SK-N-MC (cell line): ENCODE measurements around the gene SORBS1.

Experiments used
- DNase-seq: peaks from one replicate; pipeline ENCODE4 v3.0.0-alpha.2; 2011; ENCODE audit warnings: low read depth, low spot score
- H3K27ac ChIP-seq: fragments of 200-600 bp; sonication (generic); 2 replicates; pipeline ENCODE4 v1.5.1; 2016; ENCODE audit warnings: mixed run types
- H3K36me3 ChIP-seq: fragments of 200-600 bp; sonication (generic); 2 replicates; pipeline ENCODE4 v1.6.1; 2017; ENCODE audit warnings: antibody characterized with exemption, low read length, mixed read lengths; ENCODE audit not compliant: insufficient read depth
- H3K4me3 ChIP-seq: fragments of 200-600 bp; sonication (generic); 2 replicates; pipeline ENCODE4 v1.5.1; 2016
- H3K9ac ChIP-seq: fragments of 200-600 bp; sonication (generic); 2 replicates; pipeline ENCODE4 v1.8.0; 2017; ENCODE audit warnings: mixed run types, mixed read lengths; ENCODE audit not compliant: insufficient read length
- H3K9me3 ChIP-seq: fragments of 200-600 bp; sonication (generic); 2 replicates; pipeline ENCODE4 v1.6.1; 2017; ENCODE audit warnings: low read depth, mild to moderate bottlenecking, antibody characterized with exemption, low read length, moderate library complexity, mixed read lengths
- EZH2 ChIP-seq: fragments of 200-600 bp; sonication (generic); IDR thresholded peaks from one replicate; pipeline ENCODE4 v1.6.1; 2017; ENCODE audit warnings: antibody characterized with exemption
- FOXP2 ChIP-seq: optimal IDR thresholded peaks from 2 replicates; pipeline ENCODE3; 2011; ENCODE audit warnings: mild to moderate bottlenecking, moderate library complexity; ENCODE audit not compliant: insufficient read depth; ENCODE audit errors: extremely low read length, control extremely low read depth
- POLR2AphosphoS5 ChIP-seq: IDR thresholded peaks from 2 replicates; pipeline ENCODE4 v1.6.1; 2012; ENCODE audit warnings: mild to moderate bottlenecking, low read depth, low read length, borderline replicate concordance

The SORBS1 gene

DNA sequence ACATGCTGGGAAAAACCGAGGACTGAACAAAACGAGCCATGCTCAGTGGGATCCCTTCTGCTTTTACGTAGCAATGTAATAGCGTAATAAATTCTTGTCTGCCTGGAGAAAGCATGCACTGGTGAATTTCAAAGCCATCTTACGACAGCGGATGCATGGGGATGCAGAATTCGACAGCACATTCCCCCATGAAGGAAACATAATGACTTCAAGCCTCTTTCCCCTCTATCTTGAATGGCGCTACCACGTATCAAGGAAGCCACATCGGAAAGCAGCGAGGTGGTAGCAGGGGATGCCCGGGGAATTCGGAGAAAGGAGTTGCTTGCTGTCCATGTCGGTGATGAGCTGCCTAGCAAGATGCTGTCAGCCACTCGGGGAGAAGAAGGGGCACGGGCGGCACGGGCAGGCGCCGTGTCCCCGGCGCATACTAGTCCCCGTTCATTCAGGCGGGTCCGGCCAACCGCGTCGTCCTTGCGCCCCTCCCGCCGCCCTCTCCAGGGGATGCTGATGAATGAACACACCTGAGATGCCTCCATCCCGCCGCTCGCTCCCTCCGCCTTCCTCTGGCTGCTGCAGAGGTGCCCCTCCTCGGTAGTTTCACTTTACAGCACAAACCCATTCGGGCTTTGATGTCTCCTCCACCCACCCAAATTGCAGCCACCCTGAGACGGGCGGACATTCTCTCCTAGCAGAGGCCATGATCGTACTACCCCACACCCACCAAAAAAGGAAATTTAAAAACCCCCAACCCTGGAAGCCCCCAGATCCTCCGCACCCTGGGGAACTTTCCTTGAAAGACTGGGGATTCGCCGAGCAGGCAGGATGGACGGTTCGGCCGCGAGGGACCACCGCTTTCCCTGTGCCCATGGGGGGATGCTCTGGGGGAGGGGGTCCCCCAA, 644 bp downstream of the SORBS1 start:
- no peaks in the 10 kb centered on the region for H3K9me3 ChIP-seq
- no peak for TF ChIP-seq FOXP2
- no peak for TF ChIP-seq POLR2AphosphoS5
- TF ChIP-seq EZH2 = no peak
- peak overlapping the region; percentile 63 for H3K4me3 ChIP-seq
- no peak for DNase-seq
- no peak overlapping the region for H3K27ac ChIP-seq
- no peaks in the 10 kb centered on the region for H3K36me3 ChIP-seq
- H3K9ac ChIP-seq = no peak overlapping the region

DNA sequence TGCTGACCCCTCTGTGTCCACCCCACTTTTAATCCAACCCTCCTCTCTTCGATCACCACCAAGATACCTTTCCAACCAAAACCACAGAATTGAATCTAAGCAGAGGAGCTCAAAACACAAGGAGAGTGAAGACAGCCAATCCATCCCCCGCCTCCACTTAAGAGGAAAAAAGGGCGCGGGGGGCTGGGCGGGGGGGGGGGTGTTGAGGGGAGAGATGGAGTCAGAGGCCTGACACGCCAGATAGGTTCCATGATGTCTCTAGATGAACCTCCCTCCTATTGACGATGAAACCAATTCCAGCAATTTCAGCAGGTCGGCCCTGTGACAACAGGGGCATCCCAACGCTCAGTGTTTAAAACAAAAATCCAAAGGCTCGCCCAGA, 1.3 kb downstream of the SORBS1 start:
- Histone ChIP-seq H3K27ac (no peak overlapping the region), H3K4me3 (no peak overlapping the region; the same call in 1 of the 2 replicates), H3K9ac (no peak overlapping the region), H3K9me3 (no peaks in the 10 kb centered on the region), H3K36me3 (no peaks in the 10 kb centered on the region)
- no peak for DNase-seq
- TF ChIP-seq POLR2AphosphoS5 (no peak), FOXP2 (no peak), EZH2 (no peak)

DNA sequence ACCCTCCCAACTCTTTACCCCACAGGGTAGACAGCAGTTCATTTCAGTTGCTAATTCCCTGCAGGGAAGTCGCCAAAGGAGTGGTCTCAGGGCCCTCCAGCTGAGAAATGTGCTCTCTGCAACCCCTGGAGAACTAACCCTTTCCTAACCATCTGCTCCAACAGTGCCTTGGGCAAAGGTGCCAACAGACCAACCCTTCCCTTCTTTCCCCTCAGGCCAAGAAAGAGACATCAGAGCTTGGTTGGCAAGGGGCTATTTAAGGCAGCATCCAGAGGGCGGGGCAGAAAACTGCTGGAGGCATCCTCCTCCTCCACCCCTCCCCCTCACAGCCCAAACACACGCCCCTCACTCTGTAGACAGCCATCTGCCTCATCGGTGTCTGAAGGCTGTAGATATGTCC, 1.7 kb downstream of the SORBS1 start:
- H3K4me3 ChIP-seq = no peak overlapping the region
- no peaks in the 10 kb centered on the region for H3K9me3 ChIP-seq
- no peak overlapping the region for H3K9ac ChIP-seq
- no peak overlapping the region for H3K27ac ChIP-seq
- no peak for TF ChIP-seq EZH2
- no peak for TF ChIP-seq POLR2AphosphoS5
- no peak for TF ChIP-seq FOXP2
- no peaks in the 10 kb centered on the region for H3K36me3 ChIP-seq
- no peak for DNase-seq

DNA sequence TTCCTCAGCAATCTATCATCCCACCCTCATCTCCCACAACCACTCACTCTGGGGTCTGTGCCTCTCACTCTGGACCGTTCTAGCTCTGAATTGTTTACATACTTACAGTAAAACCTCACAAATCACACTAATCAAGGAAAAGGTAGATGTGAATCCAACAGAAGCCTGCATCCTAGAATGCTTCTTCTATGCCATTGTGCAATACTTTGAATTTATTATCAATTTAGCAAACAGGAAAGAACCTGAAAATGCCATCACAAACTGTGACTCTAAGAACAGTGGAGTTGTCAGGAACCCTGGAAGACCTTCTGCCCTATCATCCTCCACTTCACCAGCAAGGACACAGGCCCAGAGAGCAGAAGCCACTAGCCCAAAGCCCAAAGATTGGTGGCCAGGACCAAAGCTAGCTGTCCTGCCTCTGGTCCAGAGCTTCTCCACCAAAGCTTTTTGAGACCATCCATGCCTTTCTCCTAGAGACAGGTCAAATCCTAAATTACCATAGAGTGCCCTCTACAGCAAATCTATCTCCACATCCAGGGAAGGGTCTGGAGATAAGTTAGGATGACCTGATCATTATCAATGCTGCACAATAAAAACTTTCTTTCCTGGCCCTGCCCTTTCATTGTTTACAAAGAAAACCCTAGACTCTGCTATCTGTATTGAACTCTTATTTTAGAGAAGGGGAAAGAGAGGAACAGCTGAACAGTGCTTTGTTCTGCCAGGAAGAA, 2.4 kb downstream of the SORBS1 start:
- TF ChIP-seq FOXP2 = no peak
- no peak for TF ChIP-seq EZH2
- no peak for TF ChIP-seq POLR2AphosphoS5
- no peaks in the 10 kb centered on the region for H3K9me3 ChIP-seq
- no peak for DNase-seq
- no peak overlapping the region for H3K9ac ChIP-seq
- H3K36me3 ChIP-seq = no peaks in the 10 kb centered on the region
- no peak overlapping the region for H3K27ac ChIP-seq
- no peak overlapping the region for H3K4me3 ChIP-seq

DNA sequence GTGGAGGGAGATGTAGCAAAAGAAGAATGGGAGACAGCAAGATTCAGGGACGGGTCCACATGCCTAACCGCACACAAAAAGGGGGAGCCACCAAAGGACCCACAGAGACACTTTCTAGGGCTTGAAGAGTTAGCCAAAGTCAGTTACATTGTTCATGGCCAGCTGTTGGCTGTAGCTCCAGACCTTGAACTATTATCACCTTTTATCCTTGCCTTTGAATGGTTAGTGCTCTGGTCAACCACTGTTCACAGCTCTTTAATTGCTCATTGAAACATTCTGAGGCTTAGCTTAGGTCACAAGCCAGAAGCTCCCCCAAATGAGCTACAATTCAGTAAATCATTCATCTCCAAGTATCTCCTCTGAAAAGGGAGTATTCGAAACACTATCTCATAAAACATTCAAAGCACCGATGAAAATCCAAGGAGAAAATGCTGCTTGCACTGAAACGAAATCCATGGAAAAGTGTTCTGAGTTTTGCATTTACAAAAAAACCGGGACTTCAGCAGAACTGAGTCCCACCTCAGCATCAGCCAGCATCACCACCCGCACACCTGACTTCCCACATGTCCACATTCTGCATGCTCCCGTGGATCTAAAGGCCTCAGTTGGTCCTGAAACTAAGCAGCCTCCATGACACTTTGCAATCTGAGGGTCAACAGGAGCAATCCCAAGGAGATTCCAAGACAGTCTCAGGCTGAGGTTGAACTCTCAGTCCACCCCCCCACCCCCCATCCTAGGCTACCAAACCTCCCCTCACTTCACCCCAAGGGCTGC, 4.0 kb downstream of the SORBS1 start:
- no peak for DNase-seq
- no peaks in the 10 kb centered on the region for H3K9me3 ChIP-seq

DNA sequence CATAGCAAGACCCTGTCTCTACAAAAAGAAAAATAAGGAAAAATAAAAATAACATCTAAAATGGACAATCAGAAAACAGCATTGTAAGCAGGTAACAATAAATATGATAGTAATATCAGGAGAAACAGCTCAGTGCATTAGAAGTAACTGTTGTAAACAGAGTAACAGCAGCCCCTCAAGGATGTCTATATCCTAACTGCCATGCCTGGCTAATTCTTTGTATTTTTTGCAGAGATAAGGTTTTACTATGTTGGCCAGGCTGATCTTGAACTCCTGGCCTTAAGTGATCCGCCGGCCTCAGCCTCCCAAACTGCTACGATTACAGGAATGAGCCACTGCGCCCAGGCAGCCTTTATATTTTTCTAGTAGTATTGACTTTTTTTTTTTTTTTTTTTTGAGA, 7.5 kb downstream of the SORBS1 start:
- no peak for DNase-seq

More for the DNA sequence above, 4.0 kb downstream of the SORBS1 start:
- Histone ChIP-seq H3K9ac (no peak overlapping the region), H3K36me3 (no peaks in the 10 kb centered on the region), H3K27ac (no peak overlapping the region), H3K4me3 (no peak overlapping the region)
- no peak for TF ChIP-seq FOXP2
- TF ChIP-seq POLR2AphosphoS5 = no peak
- TF ChIP-seq EZH2 = no peak

DNA sequence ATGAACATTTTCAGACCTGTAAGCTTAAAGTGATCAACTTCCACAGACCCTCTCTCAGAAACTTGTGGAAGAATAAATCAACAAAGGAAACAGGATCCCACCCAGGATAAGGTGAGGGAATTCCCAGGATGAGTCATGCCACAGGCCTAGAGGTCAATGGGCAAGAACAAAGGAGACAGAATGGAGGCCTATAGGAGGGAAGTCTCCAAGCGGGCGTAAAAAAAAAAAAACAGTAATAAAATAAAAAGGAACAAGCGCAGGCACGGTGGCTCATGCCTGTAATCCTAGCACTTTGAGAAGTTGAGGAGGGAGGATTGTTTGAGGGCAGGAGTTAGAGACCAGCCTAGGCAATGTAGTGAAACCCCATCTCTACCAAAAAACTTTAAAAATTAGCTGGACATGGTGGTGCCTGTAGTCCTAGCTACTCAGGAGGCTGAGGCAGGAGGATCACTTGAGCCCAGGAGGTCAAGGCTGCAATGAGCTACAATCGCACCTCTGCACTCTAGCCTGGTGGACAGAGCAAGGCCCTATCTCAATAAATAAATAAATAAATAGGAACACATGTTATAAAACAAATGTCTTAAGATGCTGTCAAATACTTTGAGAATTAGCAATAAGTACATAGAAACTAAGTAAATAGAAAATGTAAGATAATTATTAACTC, 8.4 kb downstream of the SORBS1 start:
- TF ChIP-seq FOXP2 (no peak), EZH2 (no peak), POLR2AphosphoS5 (no peak)
- DNase-seq = no peak
- no peaks in the 10 kb centered on the region for H3K36me3 ChIP-seq
- no peak overlapping the region for H3K4me3 ChIP-seq
- H3K9me3 ChIP-seq = no peaks in the 10 kb centered on the region
- H3K9ac ChIP-seq = no peak overlapping the region
- no peak overlapping the region for H3K27ac ChIP-seq

More for the DNA sequence above, 7.5 kb downstream of the SORBS1 start:
- Histone ChIP-seq H3K4me3 (no peak overlapping the region), H3K27ac (no peak overlapping the region), H3K9me3 (no peaks in the 10 kb centered on the region), H3K9ac (no peak overlapping the region), H3K36me3 (no peaks in the 10 kb centered on the region)
- TF ChIP-seq FOXP2 = no peak
- TF ChIP-seq POLR2AphosphoS5 = no peak
